ENCODE data around the gene EXOC3L4.

Gene EXOC3L4

DNA sequence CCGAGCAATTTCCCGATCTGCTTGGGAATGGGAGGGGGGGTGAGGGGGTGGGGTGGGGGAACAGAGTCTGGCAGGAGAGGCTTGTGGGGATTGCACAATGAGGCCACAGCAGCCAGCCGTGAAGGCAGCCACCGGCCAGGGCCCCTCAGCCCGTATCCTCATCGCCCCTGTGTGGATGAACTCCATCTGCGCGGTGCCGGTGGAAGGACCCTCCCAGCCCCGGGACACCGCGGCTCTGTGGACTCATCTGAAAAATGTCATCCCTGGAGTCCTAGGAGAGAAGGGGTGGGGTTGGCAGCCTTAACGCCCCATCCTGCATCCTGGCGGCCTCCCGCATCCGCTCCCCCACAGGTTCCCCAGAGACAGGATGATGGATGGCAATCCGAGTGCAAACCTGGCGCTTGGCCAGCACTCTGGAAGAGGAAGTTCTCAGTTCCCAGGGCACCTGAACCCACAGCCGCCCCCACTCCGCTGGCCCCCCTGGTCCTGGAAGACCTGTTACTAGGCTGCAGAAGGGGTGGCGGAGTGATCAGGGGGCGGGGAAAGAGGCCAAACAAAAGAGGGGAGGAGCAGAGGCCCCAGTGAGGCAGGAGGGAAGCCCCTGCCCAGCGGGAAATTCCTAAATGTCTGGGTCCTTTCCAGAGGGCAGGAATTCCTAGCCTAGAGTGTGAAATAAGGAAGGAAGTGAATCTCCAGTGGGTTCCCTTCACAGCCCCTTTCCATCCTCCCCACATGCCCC, 27.5 kb downstream of the EXOC3L4 start:
- TF ChIP-seq GATA1 (IDR thresholded peaks at IDR 0.05; ENCODE audit: low read depth, low read length) (no peak), POLR2A (IDR thresholded peaks at IDR 0.05; ENCODE audit: low read length) (no peak)
- no peak for DNase-seq

DNA sequence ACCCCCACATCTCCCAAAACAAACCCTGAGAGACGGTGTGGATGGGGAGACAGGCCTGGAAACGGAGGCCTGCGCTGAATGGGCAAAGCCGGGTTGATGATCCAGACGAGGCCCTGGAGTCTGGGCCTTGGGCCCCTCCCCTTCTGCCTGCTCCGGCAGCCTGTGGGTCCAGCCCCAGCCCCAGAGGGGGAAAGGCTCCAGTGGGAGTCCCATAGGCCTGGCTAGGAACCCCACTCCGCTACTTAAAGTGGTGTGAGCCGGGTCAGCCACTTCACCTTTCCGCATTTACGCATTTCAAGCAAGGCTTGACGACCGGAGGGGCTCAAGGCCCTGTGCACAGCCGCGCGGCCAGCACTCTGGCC, 28.0 kb downstream of the EXOC3L4 start:
- TF ChIP-seq GATA1 (IDR thresholded peaks at IDR 0.05; ENCODE audit: low read depth, low read length) = no peak
- no peak for TF ChIP-seq POLR2A (IDR thresholded peaks at IDR 0.05; ENCODE audit: low read length)
- DNase-seq = no peak

DNA sequence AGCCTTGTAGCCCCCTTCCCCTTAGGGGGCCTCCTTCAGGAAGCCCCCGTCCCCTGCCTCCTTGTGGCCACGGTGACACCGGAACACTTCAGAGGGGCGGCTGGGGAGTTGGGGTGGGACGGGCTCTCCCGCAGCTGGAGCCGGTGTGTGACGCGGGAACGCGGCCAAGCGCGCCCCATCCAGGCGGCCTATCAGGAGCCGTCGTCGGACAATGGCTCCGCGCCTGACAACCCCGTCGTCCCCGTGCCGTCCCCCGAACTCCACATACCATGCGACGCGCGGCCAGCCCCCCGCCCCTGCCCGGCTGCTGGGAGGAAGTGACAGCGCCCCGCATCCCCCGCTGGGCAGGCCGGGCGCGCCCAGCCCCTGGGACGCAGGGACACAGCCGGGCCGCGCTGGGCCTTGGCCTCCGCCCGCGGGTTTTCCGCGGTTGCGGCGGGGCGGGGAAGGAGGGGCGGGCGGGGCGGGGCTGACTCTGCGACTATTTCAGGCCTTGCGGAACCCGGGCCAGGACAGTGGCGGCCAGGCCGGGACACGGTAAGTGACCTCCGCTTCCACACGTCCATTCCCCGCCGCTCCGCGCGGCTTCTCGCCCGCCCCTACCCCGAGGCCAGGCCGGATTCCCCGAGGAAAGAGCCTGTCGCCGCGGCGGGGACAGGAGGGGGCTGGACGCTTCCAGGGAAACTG, 28.6 kb downstream of the EXOC3L4 start, which contains the start of gene TNFAIP2:
Gene TNFAIP2, plus strand, starts transcription at position 515 of the 687 bp plus-strand sequence. CDS start 2,997 bp downstream, outside the sequence.
- DNase-seq = no peak
- TF ChIP-seq GATA1 (IDR thresholded peaks at IDR 0.05; ENCODE audit: low read depth, low read length) (no peak), POLR2A (IDR thresholded peaks at IDR 0.05; ENCODE audit: low read length) (no peak)

DNA sequence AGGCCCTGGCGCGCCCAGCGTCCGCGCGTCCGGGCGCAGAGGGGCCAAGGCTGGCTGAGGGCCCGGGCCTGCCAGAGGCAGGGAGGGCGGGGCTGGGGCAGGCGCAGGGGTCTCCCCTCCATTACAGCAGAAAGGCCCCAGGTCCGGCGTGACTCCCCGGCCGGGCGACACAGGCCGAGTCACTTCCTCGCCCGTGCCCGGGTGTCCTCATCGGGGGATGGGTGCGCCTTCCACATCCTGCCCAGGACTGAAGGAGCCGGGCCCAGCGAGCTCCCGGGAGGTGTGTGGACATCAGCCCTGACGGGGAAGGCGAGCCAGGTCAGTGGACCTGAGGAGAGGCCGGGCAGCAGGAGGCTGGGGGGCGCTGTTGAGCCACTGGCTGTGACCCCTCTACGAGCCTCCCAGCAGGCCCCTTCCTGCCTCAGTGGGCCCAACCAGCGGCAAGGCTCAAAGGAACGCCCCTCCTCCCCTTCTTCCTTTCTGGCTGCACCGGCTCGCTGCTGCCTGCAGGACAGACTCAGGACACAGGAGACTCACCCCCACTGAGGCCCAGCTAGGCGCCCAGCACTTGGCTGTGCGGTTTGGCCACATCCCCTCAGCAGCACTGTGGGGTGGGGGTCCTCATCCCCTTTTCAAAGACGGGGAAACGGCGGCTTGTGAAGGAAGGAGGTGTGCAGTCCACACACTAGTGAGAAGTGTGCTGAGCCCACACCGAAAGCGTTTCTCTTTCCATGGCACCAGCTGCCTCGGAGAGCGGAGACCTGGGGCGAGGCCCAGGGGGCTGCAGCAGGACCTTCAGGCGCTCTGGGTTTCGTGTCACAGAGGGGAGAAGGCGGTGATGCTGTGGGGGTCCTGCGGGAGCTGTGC, 29.3 kb downstream of the EXOC3L4 start:
- TF ChIP-seq GATA1 (IDR thresholded peaks at IDR 0.05; ENCODE audit: low read depth, low read length) (no peak), POLR2A (IDR thresholded peaks at IDR 0.05; ENCODE audit: low read length) (no peak)
- no peak for DNase-seq

DNA sequence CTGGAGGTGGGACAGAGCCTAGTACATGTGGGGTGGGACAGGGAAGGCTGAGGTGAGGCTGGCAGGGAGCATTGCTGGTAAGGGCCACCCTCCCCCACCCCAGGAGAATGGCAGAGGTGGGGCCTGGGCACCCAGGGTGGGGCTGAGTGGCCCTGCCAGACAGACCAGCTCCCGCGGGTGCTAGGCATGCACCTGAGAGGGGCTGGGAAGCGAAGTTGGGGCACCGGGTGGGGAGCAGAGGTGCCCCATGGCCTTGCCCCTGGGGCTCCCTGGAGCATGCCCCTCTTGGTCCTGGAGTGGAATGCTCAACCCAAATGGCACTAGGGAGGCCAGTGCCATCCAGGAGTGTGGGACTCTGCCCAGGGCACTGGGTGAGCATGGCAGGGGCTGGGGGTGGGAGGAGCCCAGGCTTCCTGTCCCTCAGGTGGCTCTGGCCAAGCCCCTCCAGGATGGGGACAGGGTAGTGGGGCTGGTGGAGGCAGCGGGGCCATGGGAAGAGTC, 30.0 kb downstream of the EXOC3L4 start:
- no peak for DNase-seq
- TF ChIP-seq GATA1 (IDR thresholded peaks at IDR 0.05; ENCODE audit: low read depth, low read length) (no peak), POLR2A (IDR thresholded peaks at IDR 0.05; ENCODE audit: low read length) (no peak)

DNA sequence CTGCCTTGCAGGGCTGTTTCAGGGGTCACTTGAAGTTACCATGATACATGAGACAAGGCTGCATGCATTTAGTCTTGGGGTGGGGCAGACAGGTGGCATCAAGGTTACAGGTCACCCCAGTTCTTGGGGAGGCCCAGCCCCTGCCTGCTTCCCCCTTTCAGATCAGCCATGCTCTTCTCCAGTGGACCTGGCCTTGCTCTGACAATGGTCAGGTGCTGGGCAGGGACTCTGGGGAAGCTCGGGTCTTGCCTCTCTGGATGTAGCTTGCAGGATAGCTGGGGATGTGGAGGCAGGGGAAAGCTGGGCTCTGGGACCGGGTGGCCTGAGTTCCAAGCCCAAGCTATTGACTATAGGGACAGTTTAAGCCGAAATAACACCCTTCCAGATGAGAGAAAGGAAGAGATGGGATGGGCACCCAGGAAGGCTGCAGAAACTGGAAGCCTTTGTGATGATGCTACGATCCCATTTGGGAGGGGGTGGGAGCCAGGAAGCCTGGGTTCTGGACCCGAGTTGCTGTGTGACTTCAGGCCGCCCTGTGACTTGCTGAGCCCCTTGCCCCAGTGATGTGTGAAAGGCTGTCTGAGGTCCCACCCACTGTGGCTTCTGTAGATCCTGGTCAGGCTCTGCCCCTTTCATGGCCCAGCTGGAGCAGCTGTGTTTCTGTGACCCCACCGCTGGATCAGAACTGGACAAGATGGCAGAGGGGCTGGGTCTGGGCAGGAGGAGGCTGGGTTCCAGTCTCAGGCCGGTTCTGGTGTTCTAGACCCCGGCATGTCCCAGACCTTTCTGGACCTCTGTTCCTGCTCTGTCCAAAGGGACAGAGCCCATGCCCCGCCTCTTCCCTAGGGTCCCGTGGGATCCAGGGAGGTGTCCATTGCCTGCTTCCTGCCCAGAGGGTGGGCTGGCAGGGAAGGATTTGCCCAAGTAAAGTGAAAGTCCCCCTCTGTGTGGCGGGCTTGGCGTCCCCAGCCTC, 30.9 kb downstream of the EXOC3L4 start:
- no peak for TF ChIP-seq POLR2A (IDR thresholded peaks at IDR 0.05; ENCODE audit: low read length)
- TF ChIP-seq GATA1 (IDR thresholded peaks at IDR 0.05; ENCODE audit: low read depth, low read length) = no peak
- DNase-seq = no peak

DNA sequence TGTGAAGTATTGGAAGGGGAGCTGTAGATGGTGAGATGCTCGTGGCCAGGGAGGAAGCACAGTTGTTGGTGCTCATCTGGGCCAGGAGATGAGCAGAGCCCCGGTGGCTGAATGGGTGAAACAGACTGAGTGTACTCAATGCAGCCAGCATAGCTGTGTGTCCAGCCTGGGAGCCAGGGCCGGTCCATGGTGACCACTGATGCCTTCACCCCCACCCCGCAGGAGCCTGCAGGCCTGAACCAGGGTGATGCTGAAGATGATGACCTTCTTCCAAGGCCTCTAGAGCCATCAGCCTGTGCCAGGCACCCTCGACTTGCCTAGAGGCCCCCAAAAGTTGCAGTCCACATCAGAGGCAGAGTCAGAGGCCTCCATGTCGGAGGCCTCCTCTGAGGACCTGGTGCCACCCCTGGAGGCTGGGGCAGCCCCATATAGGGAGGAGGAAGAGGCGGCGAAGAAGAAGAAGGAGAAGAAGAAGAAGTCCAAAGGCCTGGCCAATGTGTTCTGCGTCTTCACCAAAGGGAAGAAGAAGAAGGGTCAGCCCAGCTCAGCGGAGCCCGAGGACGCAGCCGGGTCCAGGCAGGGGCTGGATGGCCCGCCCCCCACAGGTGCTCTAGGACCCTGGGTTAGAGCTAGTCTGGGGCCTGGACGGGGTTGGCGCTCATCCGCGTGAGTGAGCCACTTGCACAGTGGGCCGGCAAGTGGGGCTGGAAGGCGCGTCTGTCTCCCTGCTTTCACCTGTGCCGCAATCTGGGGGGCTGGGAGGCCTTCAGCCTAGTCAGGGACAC, 31.8 kb downstream of the EXOC3L4 start:
- TF ChIP-seq POLR2A (IDR thresholded peaks at IDR 0.05; ENCODE audit: low read length) (no peak), GATA1 (IDR thresholded peaks at IDR 0.05; ENCODE audit: low read depth, low read length) (no peak)
- no peak for DNase-seq

DNA sequence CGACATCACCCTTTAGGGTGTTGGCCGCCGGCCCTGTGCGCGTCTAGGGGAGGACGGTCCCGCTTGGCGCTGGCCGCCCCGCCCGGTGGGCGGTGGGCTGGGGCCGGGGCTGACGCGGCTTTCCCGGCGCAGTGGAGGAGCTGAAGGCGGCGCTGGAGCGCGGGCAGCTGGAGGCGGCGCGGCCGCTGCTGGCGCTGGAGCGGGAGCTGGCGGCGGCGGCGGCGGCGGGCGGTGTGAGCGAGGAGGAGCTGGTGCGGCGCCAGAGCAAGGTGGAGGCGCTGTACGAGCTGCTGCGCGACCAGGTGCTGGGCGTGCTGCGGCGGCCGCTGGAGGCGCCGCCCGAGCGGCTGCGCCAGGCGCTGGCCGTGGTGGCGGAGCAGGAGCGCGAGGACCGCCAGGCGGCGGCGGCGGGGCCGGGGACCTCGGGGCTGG, 32.4 kb downstream of the EXOC3L4 start:
- TF ChIP-seq GATA1 (IDR thresholded peaks at IDR 0.05; ENCODE audit: low read depth, low read length) = no peak
- TF ChIP-seq POLR2A (IDR thresholded peaks at IDR 0.05; ENCODE audit: low read length) = no peak
- no peak for DNase-seq

DNA sequence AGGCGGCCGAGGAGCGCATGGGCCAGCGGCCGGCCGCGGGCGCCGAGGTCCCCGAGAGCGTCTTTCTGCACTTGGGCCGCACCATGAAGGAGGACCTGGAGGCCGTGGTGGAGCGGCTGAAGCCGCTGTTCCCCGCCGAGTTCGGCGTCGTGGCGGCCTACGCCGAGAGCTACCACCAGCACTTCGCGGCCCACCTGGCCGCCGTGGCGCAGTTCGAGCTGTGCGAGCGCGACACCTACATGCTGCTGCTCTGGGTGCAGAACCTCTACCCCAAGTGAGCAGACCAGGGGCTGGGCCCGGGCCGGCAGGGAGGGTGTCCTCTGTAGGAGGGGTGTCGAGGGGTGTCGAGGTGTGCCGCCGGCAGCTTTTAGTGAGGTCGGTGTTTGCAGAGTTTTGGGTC, 32.8 kb downstream of the EXOC3L4 start:
- no peak for DNase-seq
- TF ChIP-seq GATA1 (IDR thresholded peaks at IDR 0.05; ENCODE audit: low read depth, low read length) = no peak

DNA sequence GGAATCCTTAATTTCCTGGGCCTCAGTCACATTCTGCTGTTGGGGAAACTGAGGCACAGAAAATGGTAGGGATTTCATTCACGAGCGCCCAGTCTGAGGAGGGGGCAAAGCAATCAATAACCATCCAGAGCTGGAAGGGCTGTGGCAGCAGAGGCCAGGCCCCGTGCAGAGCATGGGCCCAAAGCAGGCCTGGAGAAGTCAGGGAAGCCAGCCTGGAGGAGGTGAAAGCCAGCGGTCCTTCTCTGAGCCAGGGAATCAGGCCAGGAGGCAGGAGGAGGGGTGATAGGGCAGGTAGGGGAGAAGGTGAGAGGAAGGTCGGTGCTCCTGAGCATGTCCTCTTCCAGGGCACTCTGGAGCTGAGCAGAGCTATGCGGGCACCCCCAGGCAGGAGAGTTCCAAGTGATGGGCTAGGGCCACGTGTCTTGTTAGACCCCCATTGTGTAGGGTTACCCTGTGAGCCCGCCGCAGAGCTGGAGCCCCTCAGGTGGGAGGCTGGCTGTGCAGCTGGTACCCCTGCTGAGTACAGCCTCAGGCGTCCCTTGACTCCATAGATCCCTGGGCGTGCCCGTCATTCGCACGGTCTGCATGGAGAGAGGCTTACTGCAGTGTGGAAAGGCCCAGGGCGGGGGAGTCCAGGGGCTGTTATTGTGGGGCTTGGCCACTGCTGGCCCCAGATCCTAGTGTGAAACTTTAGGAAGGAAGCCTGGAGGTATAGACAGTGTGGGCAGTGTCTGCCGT, 33.5 kb downstream of the EXOC3L4 start:
- TF ChIP-seq GATA1 (IDR thresholded peaks at IDR 0.05; ENCODE audit: low read depth, low read length) (no peak), POLR2A (IDR thresholded peaks at IDR 0.05; ENCODE audit: low read length) (no peak)
- DNase-seq = no peak

DNA sequence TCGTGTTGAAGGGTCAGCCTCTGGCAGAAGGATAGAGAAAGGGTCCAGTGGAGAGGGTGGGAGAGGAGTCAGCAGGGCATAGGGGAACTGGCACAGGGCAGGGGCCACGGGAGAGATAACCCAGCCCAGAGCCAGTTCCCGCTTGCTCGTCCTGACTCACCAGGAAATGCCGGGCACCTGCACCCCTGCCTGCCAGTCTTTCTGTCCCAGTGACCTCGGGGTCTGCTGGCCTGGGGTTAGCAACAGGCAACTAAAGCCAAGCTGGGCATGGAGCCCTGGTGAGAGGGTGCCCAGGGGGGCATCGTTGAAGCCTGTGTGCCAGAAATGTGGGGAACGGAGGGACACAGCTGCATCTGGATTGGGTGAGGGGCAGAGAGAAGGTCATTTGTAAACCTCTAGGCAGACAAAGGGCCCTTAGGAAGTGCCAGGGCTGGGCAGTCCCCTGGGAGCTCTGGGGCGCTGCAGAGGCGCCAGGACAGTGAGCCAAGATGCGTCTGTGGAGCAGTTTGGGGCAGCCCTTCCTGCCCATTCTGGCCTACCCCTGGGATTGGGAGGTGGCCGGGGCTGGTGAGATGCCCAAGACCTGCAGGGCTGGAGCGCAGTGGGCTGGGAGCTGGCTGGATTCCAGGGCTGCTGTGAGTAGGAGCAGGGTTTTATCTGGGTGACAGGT, 34.2 kb downstream of the EXOC3L4 start:
- DNase-seq = no peak

More for the DNA sequence above, 34.2 kb downstream of the EXOC3L4 start:
- TF ChIP-seq GATA1 (IDR thresholded peaks at IDR 0.05; ENCODE audit: low read depth, low read length) = no peak
- no peak for TF ChIP-seq POLR2A (IDR thresholded peaks at IDR 0.05; ENCODE audit: low read length)
